ENCODE results near the gene SLC44A5. TPM values are rescaled to one million over a fixed set of nuclear protein-coding genes. Genes with fewer than 3 reads are reported as not detected.
"Not testable (repeated sequence)": the region's sequence is repeated elsewhere in the genome, so short reads cannot be mapped to it uniquely, and the experiment has no call there.

The SLC44A5 gene
- total RNA-seq, 1 donor from 2014 or later: 1.2 TPM

DNA sequence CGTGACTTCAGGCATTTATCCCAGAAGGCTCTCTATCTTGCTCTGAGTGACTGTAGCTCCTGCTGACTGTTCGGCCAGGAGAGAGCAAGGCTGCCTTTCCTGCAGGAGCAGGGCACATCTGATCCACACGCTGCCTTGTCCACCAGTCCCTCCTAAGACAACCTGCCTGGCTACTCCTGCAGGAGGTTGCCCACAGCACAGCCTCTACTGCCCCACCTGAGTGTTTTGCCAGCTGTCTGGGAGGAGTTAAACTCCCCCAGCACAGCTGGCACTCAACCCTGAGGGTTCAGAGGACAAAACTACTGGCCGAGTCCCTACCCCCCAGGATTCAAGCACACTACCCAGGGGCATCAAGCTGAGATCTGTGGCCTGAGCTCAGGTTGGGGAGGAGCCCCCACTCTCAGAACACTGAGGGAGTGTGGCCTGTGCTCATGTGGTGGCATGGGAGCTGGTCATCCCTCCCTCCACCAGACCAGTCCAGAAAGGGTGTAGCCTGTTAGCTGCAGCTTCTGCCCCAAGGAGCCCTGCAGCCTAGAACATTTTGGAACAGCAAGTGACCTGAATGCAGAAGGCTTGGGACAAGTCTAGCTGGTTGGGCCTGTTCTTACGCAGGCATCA, 237.3 kb downstream of the SLC44A5 start:
- Histone ChIP-seq H3K36me3 (no peaks in the 10 kb centered on the region), H3K27me3 (no peaks in the 10 kb centered on the region), H3K4me3 (no peak overlapping the region), H3K9me3 (no peaks in the 10 kb centered on the region), H3K4me1 (no peaks in the 10 kb centered on the region), H3K27ac (no peak overlapping the region)
- no peak for DNase-seq (ENCODE audit: extremely low spot score in 2 of 2)
- TF ChIP-seq, protein P1, sequence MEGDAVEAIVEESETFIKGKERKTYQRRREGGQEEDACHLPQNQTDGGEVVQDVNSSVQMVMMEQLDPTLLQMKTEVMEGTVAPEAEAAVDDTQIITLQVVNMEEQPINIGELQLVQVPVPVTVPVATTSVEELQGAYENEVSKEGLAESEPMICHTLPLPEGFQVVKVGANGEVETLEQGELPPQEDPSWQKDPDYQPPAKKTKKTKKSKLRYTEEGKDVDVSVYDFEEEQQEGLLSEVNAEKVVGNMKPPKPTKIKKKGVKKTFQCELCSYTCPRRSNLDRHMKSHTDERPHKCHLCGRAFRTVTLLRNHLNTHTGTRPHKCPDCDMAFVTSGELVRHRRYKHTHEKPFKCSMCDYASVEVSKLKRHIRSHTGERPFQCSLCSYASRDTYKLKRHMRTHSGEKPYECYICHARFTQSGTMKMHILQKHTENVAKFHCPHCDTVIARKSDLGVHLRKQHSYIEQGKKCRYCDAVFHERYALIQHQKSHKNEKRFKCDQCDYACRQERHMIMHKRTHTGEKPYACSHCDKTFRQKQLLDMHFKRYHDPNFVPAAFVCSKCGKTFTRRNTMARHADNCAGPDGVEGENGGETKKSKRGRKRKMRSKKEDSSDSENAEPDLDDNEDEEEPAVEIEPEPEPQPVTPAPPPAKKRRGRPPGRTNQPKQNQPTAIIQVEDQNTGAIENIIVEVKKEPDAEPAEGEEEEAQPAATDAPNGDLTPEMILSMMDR (IDR thresholded peaks at IDR 0.05): no peak
- TF ChIP-seq POLR2AphosphoS5 (IDR thresholded peaks at IDR 0.05; ENCODE audit: insufficient read depth in 1 of 2, low read depth in 1 of 2): no peak
- TF ChIP-seq POLR2A (IDR thresholded peaks at IDR 0.05): no peak
- intact Hi-C loops (cut with DNase I): no loop called here

DNA sequence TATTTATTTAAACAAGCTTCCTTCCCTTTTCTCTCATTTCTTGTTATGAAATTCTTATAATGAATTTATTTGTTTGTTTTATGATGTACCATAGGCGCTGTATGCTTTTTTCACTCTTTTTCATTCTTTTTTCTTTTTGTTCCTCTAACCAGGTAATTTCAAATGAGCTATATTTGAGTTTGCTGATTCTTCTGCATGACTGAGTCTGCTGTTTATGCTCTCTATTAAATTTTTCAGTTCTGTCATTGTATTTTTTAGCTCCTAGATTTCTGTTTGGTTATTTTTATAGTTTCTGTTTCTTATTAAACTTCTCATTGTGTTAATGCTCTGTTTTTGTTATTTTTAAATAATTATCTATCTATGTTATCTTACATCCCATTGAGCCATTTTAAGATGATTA, 244.3 kb downstream of the SLC44A5 start:
- intact Hi-C loops (cut with DNase I): no loop called here
- Histone ChIP-seq H3K4me1 (no peaks in the 10 kb centered on the region), H3K4me3 (no peak overlapping the region), H3K36me3 (no peaks in the 10 kb centered on the region), H3K27ac (no peak overlapping the region), H3K27me3 (no peaks in the 10 kb centered on the region), H3K9me3 (no peaks in the 10 kb centered on the region)
- TF ChIP-seq POLR2AphosphoS5 (IDR thresholded peaks at IDR 0.05; ENCODE audit: insufficient read depth in 1 of 2, low read depth in 1 of 2): no peak
- TF ChIP-seq, protein P1 (IDR thresholded peaks at IDR 0.05): no peak
- DNase-seq (ENCODE audit: extremely low spot score in 2 of 2): no peak

DNA sequence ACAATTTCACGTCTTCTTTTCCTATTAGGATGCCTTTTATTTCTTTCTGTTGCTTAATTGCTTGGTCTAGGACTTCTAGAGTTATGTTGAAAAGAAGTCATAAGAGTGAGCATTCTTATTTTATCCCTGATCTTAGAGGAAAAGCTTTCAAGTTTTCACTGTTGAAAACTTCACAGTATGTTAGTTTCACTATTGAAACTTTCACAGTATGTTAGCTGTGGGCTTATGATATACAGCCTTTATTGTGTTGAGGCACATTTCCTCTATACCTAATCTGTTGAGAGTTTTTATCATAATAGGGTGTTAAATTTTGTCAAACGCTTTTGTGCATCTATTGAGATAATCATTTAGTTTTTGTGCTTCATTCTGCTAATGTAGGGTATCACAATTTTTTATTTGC, 249.7 kb downstream of the SLC44A5 start:
- DNase-seq (ENCODE audit: extremely low spot score in 2 of 2): no peak
- H3K27ac ChIP-seq: no peak overlapping the region
- H3K36me3 ChIP-seq: no peaks in the 10 kb centered on the region
- H3K4me1 ChIP-seq: no peaks in the 10 kb centered on the region
- H3K27me3 ChIP-seq: no peaks in the 10 kb centered on the region
- TF ChIP-seq, protein P1 (IDR thresholded peaks at IDR 0.05): no peak
- TF ChIP-seq POLR2A (IDR thresholded peaks at IDR 0.05) (no peak), POLR2AphosphoS5 (IDR thresholded peaks at IDR 0.05; ENCODE audit: insufficient read depth in 1 of 2, low read depth in 1 of 2) (no peak)
- H3K9me3 ChIP-seq: no peaks in the 10 kb centered on the region
- H3K4me3 ChIP-seq: no peak overlapping the region
- intact Hi-C loops (cut with DNase I): no loop called here

DNA sequence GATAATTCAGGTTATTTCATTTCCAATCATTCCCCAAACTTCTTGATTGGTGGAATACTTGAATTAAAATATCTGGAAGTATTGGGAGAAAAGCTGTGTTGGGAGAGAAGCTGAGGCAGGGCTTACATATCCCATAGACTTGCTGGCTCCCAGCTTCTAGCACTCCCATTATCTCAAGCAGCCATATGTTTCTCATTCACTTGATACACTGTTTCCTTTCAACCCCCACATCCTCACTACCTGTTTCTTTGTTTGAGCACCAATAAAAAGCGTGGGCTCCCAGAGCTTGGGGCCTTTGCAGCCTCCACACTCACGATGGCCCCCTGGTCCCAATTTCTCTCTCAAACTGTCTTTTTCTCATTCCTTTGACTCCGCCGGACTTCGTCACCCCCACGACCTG, 256.6 kb downstream of the SLC44A5 start:
- H3K27me3 ChIP-seq; H3K4me3 ChIP-seq; DNase-seq (ENCODE audit: extremely low spot score in 2 of 2); H3K36me3 ChIP-seq; intact Hi-C loops (cut with DNase I); H3K27ac ChIP-seq; H3K4me1 ChIP-seq; H3K9me3 ChIP-seq: not testable (repeated sequence)

DNA sequence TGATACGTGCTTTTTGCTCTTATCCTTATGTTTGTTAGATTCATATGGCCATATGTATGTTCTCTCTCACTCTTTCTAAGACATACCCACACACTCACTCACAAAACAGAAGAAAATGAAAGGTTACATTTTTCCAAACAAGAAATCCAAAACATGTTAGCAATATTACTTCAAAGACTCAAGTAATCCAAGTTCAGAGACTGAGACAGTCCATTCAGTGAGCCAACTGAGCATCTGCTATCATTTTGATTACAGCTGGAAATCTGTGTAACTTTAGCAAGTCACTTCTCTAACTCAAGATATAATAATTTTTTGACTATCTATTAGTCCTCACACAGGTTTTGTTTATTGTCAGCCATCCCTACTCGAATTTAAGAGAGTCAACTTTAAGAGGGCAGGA, 257.9 kb downstream of the SLC44A5 start:
- intact Hi-C loops (cut with DNase I): no loop called here
- Histone ChIP-seq H3K4me3 (no peak overlapping the region), H3K27me3 (no peaks in the 10 kb centered on the region), H3K27ac (no peak overlapping the region), H3K36me3 (no peaks in the 10 kb centered on the region), H3K9me3 (no peaks in the 10 kb centered on the region), H3K4me1 (no peaks in the 10 kb centered on the region)
- TF ChIP-seq, protein P1 (IDR thresholded peaks at IDR 0.05): no peak
- TF ChIP-seq POLR2AphosphoS5 (IDR thresholded peaks at IDR 0.05; ENCODE audit: insufficient read depth in 1 of 2, low read depth in 1 of 2) (no peak), POLR2A (IDR thresholded peaks at IDR 0.05) (no peak)
- no peak for DNase-seq (ENCODE audit: extremely low spot score in 2 of 2)
